Measurements from ENCODE around the gene FXN.

FXN gene

DNA sequence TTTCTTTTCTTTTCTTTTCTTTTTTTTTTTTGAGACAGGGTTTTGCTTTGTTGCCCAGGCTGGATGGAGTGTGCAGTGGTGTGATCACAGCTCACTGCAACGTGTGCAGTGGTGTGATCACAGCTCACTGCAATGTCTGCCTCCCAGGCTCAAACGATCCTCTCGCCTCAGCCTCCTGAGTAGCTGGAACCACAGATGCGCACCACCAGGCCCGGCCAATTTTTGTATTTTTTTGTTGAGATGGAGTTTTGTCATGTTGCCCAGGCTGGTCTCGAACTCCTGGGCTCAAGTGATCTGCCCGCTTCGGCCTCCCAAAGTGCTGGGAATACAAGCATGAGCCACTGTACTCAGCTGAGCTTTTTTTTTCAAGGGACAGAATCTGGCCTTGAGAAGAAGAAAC lies 101.8 kb downstream of the FXN start:
- no peak overlapping the region for H3K27ac ChIP-seq
- TF ChIP-seq, protein P1, sequence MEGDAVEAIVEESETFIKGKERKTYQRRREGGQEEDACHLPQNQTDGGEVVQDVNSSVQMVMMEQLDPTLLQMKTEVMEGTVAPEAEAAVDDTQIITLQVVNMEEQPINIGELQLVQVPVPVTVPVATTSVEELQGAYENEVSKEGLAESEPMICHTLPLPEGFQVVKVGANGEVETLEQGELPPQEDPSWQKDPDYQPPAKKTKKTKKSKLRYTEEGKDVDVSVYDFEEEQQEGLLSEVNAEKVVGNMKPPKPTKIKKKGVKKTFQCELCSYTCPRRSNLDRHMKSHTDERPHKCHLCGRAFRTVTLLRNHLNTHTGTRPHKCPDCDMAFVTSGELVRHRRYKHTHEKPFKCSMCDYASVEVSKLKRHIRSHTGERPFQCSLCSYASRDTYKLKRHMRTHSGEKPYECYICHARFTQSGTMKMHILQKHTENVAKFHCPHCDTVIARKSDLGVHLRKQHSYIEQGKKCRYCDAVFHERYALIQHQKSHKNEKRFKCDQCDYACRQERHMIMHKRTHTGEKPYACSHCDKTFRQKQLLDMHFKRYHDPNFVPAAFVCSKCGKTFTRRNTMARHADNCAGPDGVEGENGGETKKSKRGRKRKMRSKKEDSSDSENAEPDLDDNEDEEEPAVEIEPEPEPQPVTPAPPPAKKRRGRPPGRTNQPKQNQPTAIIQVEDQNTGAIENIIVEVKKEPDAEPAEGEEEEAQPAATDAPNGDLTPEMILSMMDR (conservative IDR thresholded peaks at IDR 0.05) = no peak
- no peak for TF ChIP-seq ZFX (IDR thresholded peaks at IDR 0.05)

DNA sequence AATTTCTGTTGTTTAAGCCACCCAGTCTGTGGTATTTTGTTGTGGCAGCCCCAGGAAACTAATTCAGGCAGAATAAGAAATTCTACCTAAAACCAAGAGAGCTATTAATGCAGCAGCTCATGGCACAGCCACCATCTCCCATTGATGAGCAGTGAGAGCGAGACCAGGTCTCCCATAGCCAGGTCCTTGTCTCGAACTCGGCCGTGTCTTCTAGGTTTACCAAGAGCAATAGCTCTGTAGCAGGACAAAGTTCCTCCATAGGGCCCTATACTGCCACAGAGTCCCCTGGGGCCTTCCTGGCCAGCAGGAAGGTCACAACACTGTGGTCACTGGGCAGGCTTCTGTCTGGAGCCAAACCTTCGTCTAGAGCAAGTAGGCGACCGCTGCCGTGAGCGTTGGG lies 104.0 kb downstream of the FXN start:
- no peak overlapping the region for H3K27ac ChIP-seq
- TF ChIP-seq, protein P1 (conservative IDR thresholded peaks at IDR 0.05) = no peak
- TF ChIP-seq ZFX (IDR thresholded peaks at IDR 0.05) = no peak

DNA sequence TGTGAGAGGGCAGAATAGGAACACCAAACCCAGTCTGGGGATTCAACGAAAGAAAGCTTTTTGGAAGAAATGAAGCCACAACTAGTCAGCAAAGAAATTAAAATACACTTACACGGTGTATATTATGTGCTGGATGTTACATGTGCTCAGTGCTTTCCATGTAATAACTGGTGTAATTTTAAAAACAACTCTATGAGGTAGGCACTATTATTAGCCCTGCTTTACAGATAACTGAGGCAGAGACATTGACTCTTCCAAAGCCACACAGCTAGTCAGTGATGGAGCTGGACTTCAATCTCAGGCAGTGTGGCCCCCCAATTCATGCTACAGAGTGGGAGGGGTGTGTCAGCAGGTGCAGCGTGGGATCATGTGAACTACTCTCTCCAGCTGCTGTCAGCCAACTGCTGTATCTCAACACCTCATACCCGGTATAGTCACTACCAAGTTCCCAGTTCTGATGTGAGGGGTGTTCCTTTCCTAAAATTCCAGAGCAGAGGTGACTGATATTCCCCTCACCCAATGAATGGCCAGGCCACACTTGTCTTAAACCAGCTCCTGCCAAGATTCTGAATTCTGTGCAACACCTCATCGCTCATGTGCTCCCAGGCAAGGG lies 104.7 kb downstream of the FXN start:
- no peak overlapping the region for H3K27ac ChIP-seq
- no peak for TF ChIP-seq ZFX (IDR thresholded peaks at IDR 0.05)
- TF ChIP-seq, protein P1 (conservative IDR thresholded peaks at IDR 0.05) = no peak

DNA sequence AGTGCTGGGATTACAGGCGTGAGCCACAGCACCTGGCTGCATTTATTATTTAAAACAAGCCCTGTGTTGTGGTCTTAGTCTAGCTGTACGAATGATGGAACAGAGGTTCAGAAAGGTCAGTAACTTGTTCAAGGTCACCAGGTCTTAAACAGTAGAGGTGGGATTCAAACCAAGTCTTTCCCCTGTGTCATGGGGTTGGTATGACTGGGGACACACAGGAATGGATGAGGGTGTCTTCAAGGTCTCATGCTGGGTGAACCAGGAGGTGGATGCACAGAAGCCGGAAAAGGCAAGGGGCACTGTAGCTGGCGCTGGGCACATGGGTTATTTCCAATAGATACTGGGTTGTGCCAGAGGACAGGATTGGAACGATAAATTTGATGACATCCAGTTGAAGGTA lies 106.3 kb downstream of the FXN start:
- H3K27ac ChIP-seq = no peak overlapping the region
- TF ChIP-seq, protein P1 (conservative IDR thresholded peaks at IDR 0.05) = no peak
- TF ChIP-seq ZFX (IDR thresholded peaks at IDR 0.05) = no peak

DNA sequence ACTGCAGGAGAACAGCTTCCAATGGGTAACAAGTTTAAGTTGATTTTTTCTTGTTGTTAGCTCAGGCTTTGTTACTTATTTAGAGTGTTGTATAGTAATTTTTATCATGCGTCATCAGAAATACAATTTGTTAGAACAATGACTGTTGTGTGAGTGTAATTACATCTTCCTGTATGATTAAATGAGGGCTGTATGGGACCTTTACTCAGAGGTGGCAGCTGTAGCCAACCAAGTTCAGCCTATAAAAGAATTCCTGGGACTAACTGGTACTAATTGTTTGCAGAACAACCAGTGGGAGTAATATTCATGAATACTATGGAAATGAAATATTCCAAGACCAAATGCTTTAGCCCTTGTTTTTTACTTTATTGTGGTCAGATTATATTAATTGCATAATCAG lies 107.7 kb downstream of the FXN start:
- TF ChIP-seq ZFX (IDR thresholded peaks at IDR 0.05) = no peak
- no peak overlapping the region for H3K27ac ChIP-seq

DNA sequence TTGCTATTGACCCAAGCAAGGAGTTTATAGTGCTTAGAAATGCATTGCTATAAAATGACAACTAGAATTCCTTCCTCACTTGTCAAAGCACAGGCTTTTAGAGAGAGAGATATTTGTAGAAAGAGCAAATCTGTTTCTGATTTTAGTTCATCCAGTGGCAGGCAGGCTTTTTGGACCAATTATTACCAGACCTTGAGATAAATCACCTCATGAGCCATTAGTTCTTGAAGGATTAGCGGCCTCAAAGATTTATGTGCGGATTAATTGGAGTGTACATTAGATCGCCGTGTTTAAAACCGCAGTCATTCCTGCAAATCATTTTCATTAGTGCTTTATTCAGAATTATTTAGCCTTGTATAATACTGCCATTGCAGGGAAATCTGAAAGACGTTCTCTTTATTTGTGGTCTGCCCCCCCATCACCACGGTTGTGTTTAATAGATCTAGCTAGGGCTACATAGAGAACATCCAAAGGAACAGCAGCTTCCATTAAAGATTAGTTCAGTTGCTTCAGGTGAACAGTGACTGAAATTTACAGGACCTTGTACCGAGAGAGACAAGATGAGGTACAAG lies 109.7 kb downstream of the FXN start:
- no peak for TF ChIP-seq ZFX (IDR thresholded peaks at IDR 0.05)
- TF ChIP-seq, protein P1 (conservative IDR thresholded peaks at IDR 0.05) = no peak
- H3K27ac ChIP-seq = no peak overlapping the region

DNA sequence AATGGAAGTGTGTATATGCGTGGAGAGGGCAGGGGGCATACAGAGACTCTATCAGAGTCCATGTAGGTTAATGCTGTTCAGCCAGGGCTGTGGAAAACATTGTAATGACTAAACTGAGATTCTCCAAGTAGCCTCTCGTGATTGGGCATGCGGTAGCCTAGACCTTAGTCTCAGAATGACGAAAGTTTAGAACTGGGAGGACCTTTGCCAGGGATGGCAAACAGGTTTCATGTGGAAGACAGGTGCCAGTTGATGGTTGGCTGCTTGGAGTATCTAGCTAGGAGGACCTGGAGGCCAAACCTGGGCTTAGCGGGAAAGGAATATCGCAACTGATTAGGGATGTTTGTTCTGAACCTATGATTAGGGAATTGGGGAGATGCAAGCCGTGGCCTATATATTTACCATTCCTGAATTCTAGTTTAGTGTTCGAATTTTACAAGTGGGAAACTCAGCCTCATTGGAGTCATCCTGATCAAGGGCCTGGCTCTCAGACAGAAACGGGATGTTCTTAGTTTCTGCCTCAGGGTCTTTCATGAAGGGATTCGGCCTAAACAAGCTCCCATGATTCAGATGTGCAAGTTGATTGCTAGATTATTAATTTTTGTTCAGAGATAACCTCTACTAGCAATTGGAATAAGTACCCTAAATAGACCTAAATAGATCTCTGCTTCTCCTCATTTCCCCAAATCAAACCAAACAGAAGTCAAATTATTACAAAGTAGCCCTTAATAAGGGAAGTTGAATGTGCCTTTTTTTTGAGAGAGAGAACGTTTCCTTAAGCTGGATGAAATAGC lies 111.7 kb downstream of the FXN start:
- no peak for TF ChIP-seq ZFX (IDR thresholded peaks at IDR 0.05)
- TF ChIP-seq, protein P1 (conservative IDR thresholded peaks at IDR 0.05) = no peak
- no peak overlapping the region for H3K27ac ChIP-seq

Measured in C4-2B (cell line).